ENCODE results near the gene NOTCH2NLA.
"Not testable (repeated sequence)": the region's sequence is repeated elsewhere in the genome, so short reads cannot be mapped to it uniquely, and the experiment has no call there.

NOTCH2NLA gene

GRCh38 chr1:146236626-146237025 is 7.8 kb upstream of the NOTCH2NLA start:
- H2BK120ac ChIP-seq (ENCODE audit: low read depth, low read length); H3K79me1 ChIP-seq (ENCODE audit: low read length); H2AK5ac ChIP-seq (ENCODE audit: low read length); H3K27me3 ChIP-seq (ENCODE audit: insufficient read depth, low read length, poor library complexity); DNase-seq; H3K4me3 ChIP-seq (ENCODE audit: low read length); H2BK5ac ChIP-seq (ENCODE audit: low read length); H3K9ac ChIP-seq (ENCODE audit: low read length); H3K79me2 ChIP-seq (ENCODE audit: control insufficient read depth, insufficient read depth, low read length); H3K4me1 ChIP-seq (ENCODE audit: control insufficient read depth, low read depth, low read length); H4K8ac ChIP-seq (ENCODE audit: low read depth, low read length); H2BK15ac ChIP-seq (replicated peaks; ENCODE audit: low read depth); H3K36me3 ChIP-seq (ENCODE audit: control insufficient read depth, insufficient read depth, low read length); H3K56ac ChIP-seq (ENCODE audit: low read length); H3K27ac ChIP-seq (ENCODE audit: low read depth, low read length); H3K4ac ChIP-seq (ENCODE audit: low read depth, low read length); H4K5ac ChIP-seq (ENCODE audit: low read length); H3K4me2 ChIP-seq (ENCODE audit: low read length); H3K23ac ChIP-seq (ENCODE audit: low read length); H3K18ac ChIP-seq (ENCODE audit: low read length): not testable (repeated sequence)
- no CpG with 5 or more reads among the region's 2 CpGs for WGBS (ENCODE audit: extremely low coverage, insufficient coverage, low lambda C conversion rate)

- not testable (repeated sequence) for H2AK5ac ChIP-seq (ENCODE audit: low read length); H2BK5ac ChIP-seq (ENCODE audit: low read length); H3K4me1 ChIP-seq (ENCODE audit: control insufficient read depth, low read depth, low read length); H3K4ac ChIP-seq (ENCODE audit: low read depth, low read length); H3K4me2 ChIP-seq (ENCODE audit: low read length); H3K18ac ChIP-seq (ENCODE audit: low read length); DNase-seq; H4K8ac ChIP-seq (ENCODE audit: low read depth, low read length); H3K27ac ChIP-seq (ENCODE audit: low read depth, low read length); H3K4me3 ChIP-seq (ENCODE audit: low read length); H2BK15ac ChIP-seq (replicated peaks; ENCODE audit: low read depth); H3K36me3 ChIP-seq (ENCODE audit: control insufficient read depth, insufficient read depth, low read length); H3K23ac ChIP-seq (ENCODE audit: low read length); H3K79me1 ChIP-seq (ENCODE audit: low read length); H2BK120ac ChIP-seq (ENCODE audit: low read depth, low read length); H3K9ac ChIP-seq (ENCODE audit: low read length); H4K5ac ChIP-seq (ENCODE audit: low read length); H3K56ac ChIP-seq (ENCODE audit: low read length); H3K27me3 ChIP-seq (ENCODE audit: insufficient read depth, low read length, poor library complexity); H3K79me2 ChIP-seq (ENCODE audit: control insufficient read depth, insufficient read depth, low read length)
- no CpG with 5 or more reads among the region's 5 CpGs for WGBS (ENCODE audit: extremely low coverage, insufficient coverage, low lambda C conversion rate)
These were observed 7.3 kb upstream of the NOTCH2NLA start for GRCh38 chr1:146236026-146236601.

- H3K23ac ChIP-seq (ENCODE audit: low read length); H3K9ac ChIP-seq (ENCODE audit: low read length); H2BK5ac ChIP-seq (ENCODE audit: low read length); H3K36me3 ChIP-seq (ENCODE audit: control insufficient read depth, insufficient read depth, low read length); H4K5ac ChIP-seq (ENCODE audit: low read length); H3K4me1 ChIP-seq (ENCODE audit: control insufficient read depth, low read depth, low read length); H3K79me2 ChIP-seq (ENCODE audit: control insufficient read depth, insufficient read depth, low read length); H3K4ac ChIP-seq (ENCODE audit: low read depth, low read length); H2BK15ac ChIP-seq (replicated peaks; ENCODE audit: low read depth); H2AK5ac ChIP-seq (ENCODE audit: low read length); H3K79me1 ChIP-seq (ENCODE audit: low read length); H3K27me3 ChIP-seq (ENCODE audit: insufficient read depth, low read length, poor library complexity); H3K27ac ChIP-seq (ENCODE audit: low read depth, low read length); H3K4me3 ChIP-seq (ENCODE audit: low read length); DNase-seq; H3K4me2 ChIP-seq (ENCODE audit: low read length); H4K8ac ChIP-seq (ENCODE audit: low read depth, low read length); H3K18ac ChIP-seq (ENCODE audit: low read length); H2BK120ac ChIP-seq (ENCODE audit: low read depth, low read length): not testable (repeated sequence)
- peak overlapping the region; percentile 74 for H3K56ac ChIP-seq (ENCODE audit: low read length)
- WGBS (ENCODE audit: extremely low coverage, insufficient coverage, low lambda C conversion rate): no CpG with 5 or more reads among the region's 53 CpGs
These were observed 608 bp downstream of the NOTCH2NLA start for GRCh38 chr1:146228144-146228682.

GRCh38 chr1:146174531-146174930 is 54.3 kb downstream of the NOTCH2NLA start:
- H3K18ac ChIP-seq (ENCODE audit: low read length); H4K5ac ChIP-seq (ENCODE audit: low read length); H3K79me1 ChIP-seq (ENCODE audit: low read length); H3K79me2 ChIP-seq (ENCODE audit: control insufficient read depth, insufficient read depth, low read length); H3K56ac ChIP-seq (ENCODE audit: low read length); H3K23ac ChIP-seq (ENCODE audit: low read length); DNase-seq; H2BK120ac ChIP-seq (ENCODE audit: low read depth, low read length); H3K4me2 ChIP-seq (ENCODE audit: low read length); H3K27ac ChIP-seq (ENCODE audit: low read depth, low read length); H4K8ac ChIP-seq (ENCODE audit: low read depth, low read length); H3K9ac ChIP-seq (ENCODE audit: low read length); H3K4me1 ChIP-seq (ENCODE audit: control insufficient read depth, low read depth, low read length); H2BK5ac ChIP-seq (ENCODE audit: low read length); H3K4ac ChIP-seq (ENCODE audit: low read depth, low read length); H3K27me3 ChIP-seq (ENCODE audit: insufficient read depth, low read length, poor library complexity); H2AK5ac ChIP-seq (ENCODE audit: low read length); H2BK15ac ChIP-seq (replicated peaks; ENCODE audit: low read depth); H3K4me3 ChIP-seq (ENCODE audit: low read length); H3K36me3 ChIP-seq (ENCODE audit: control insufficient read depth, insufficient read depth, low read length): not testable (repeated sequence)
- no CpG with 5 or more reads among the region's 5 CpGs for WGBS (ENCODE audit: extremely low coverage, insufficient coverage, low lambda C conversion rate)

GRCh38 chr1:146167740-146168139 is 61.1 kb downstream of the NOTCH2NLA start:
- not testable (repeated sequence) for H3K9ac ChIP-seq (ENCODE audit: low read length); H4K8ac ChIP-seq (ENCODE audit: low read depth, low read length); DNase-seq; H2AK5ac ChIP-seq (ENCODE audit: low read length); H3K79me1 ChIP-seq (ENCODE audit: low read length); H2BK5ac ChIP-seq (ENCODE audit: low read length); H4K5ac ChIP-seq (ENCODE audit: low read length); H3K56ac ChIP-seq (ENCODE audit: low read length); H3K36me3 ChIP-seq (ENCODE audit: control insufficient read depth, insufficient read depth, low read length); H3K4me1 ChIP-seq (ENCODE audit: control insufficient read depth, low read depth, low read length); H3K4me2 ChIP-seq (ENCODE audit: low read length); H3K79me2 ChIP-seq (ENCODE audit: control insufficient read depth, insufficient read depth, low read length); H2BK120ac ChIP-seq (ENCODE audit: low read depth, low read length); H3K4me3 ChIP-seq (ENCODE audit: low read length); H3K27me3 ChIP-seq (ENCODE audit: insufficient read depth, low read length, poor library complexity); H3K4ac ChIP-seq (ENCODE audit: low read depth, low read length); H3K18ac ChIP-seq (ENCODE audit: low read length); H3K27ac ChIP-seq (ENCODE audit: low read depth, low read length); H2BK15ac ChIP-seq (replicated peaks; ENCODE audit: low read depth); H3K23ac ChIP-seq (ENCODE audit: low read length)
- WGBS (ENCODE audit: extremely low coverage, insufficient coverage, low lambda C conversion rate): no CpG with 5 or more reads among the region's 1 CpG

GRCh38 chr1:146167273-146167672 is 61.5 kb downstream of the NOTCH2NLA start:
- H2BK15ac ChIP-seq (replicated peaks; ENCODE audit: low read depth); H3K23ac ChIP-seq (ENCODE audit: low read length); H2BK120ac ChIP-seq (ENCODE audit: low read depth, low read length); H3K79me1 ChIP-seq (ENCODE audit: low read length); H2AK5ac ChIP-seq (ENCODE audit: low read length); H3K4me3 ChIP-seq (ENCODE audit: low read length); H4K5ac ChIP-seq (ENCODE audit: low read length); H3K27me3 ChIP-seq (ENCODE audit: insufficient read depth, low read length, poor library complexity); DNase-seq; H3K36me3 ChIP-seq (ENCODE audit: control insufficient read depth, insufficient read depth, low read length); H3K4ac ChIP-seq (ENCODE audit: low read depth, low read length); H3K56ac ChIP-seq (ENCODE audit: low read length); H2BK5ac ChIP-seq (ENCODE audit: low read length); H4K8ac ChIP-seq (ENCODE audit: low read depth, low read length); H3K18ac ChIP-seq (ENCODE audit: low read length); H3K4me2 ChIP-seq (ENCODE audit: low read length); H3K9ac ChIP-seq (ENCODE audit: low read length); H3K27ac ChIP-seq (ENCODE audit: low read depth, low read length); H3K4me1 ChIP-seq (ENCODE audit: control insufficient read depth, low read depth, low read length); H3K79me2 ChIP-seq (ENCODE audit: control insufficient read depth, insufficient read depth, low read length): not testable (repeated sequence)
- no CpG with 5 or more reads among the region's 1 CpG for WGBS (ENCODE audit: extremely low coverage, insufficient coverage, low lambda C conversion rate)
